ENCODE measurements around the gene SLC9A3. TPM values are rescaled to one million over a fixed set of nuclear protein-coding genes. Genes with fewer than 3 reads are reported as not detected.
A peak's percentile ranks its signal among the peaks of the same experiment; 100 is the strongest.

The SLC9A3 gene
- polyA plus RNA-seq, 3 donors: 0.31 to 0.42 (median 0.36) TPM

DNA sequence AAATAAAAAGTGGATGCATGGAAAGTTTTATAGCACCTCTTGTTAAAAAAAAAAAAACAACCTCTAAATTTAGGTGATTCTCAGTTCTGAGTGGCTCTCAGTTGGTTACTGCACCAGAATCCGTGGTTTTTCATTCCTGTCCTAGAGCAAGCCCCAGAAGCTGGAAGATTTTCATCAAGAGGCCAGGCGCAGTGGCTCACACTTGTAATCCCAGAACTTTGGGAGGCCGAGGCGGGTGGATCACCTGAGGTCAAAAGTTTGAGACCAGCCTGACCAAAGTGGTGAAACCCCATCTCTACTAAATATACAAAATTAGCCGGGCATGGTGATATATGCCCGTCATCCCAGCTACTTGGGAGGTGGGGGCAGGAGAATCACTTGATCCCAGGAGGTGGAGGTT is 27.2 kb upstream of the SLC9A3 start:
- Histone ChIP-seq H3K36me3 (replicated peaks in 1 of 2; ENCODE audit: control insufficient read depth in 1 of 2, insufficient read depth in 2 of 2, low read length in 2 of 2) (no peaks in the 10 kb centered on the region), H3K79me2 (ENCODE audit: insufficient read depth, low read length) (no peaks in the 10 kb centered on the region), H3K27ac (ENCODE audit: low read depth in 1 of 2, low read length in 2 of 2) (no peak overlapping the region), H3K9ac (ENCODE audit: insufficient read depth, low read length, poor library complexity, severe bottlenecking) (no peak overlapping the region), H3K9me3 (replicated peaks in 1 of 2; ENCODE audit: control insufficient read depth in 1 of 2, insufficient read depth in 1 of 2, low read length in 2 of 2) (peaks cover 5 to 18% of the 10 kb centered on the region in 2 donors), H3K4me3 (replicated peaks in 1 of 3; ENCODE audit: low read depth in 2 of 3, low read length in 3 of 3) (no peak overlapping the region), H2AFZ (ENCODE audit: insufficient read depth, low read depth, low read length, poor library complexity, severe bottlenecking) (no peak overlapping the region), H3K27me3 (ENCODE audit: control insufficient read depth in 2 of 2, insufficient read depth in 2 of 2, low read length in 2 of 2) (peaks cover 4 to 44% of the 10 kb centered on the region in 2 donors), H3K4me2 (replicated peaks; ENCODE audit: extremely low read depth, low read length, poor library complexity, severe bottlenecking) (no peak overlapping the region), H3K4me1 (ENCODE audit: control insufficient read depth in 1 of 2, insufficient read depth in 2 of 2, low read length in 2 of 2) (no peaks in the 10 kb centered on the region), H4K20me1 (ENCODE audit: insufficient read depth, low read length) (no peaks in the 10 kb centered on the region)
- Mint-ChIP-seq H3K36me3 (peaks cover 0 to 4% of the 10 kb centered on the region in 2 donors), H3K4me1 (peaks cover 11% of the 10 kb centered on the region), H3K27ac (no peak overlapping the region), H3K9me3 (peaks cover 10 to 20% (median 19%) of the 10 kb centered on the region in 7 donors), H3K4me3 (no peak overlapping the region), H3K27me3 (ENCODE audit: low read depth in 3 of 3) (peaks cover 42 to 65% (median 48%) of the 10 kb centered on the region in 3 donors)
- intact Hi-C loops (cut with micrococcal nuclease): no loop called here
- TF ChIP-seq CTCF (IDR thresholded peaks at IDR 0.05): no peak
- DNase-seq: no peak
- no CpG with 5 or more reads among the region's 6 CpGs for WGBS (ENCODE audit: insufficient coverage)

DNA sequence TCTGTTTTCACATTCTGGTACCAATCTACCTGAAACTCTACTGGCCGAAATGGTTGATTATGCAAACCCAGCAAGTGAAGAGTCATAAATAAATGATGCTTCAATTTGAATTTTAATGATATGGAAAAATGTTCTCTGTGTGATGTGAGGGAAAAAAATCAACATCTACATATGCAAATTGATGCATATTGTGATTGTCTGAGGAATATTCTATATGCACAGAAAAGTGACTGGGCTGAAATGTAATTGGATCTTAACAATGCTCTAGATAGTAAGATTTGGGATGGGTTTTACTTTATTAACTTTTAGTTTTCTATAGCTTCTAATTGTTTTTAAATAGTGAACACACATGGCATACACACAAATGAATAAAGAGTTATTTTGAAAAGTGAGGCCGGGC is 25.0 kb upstream of the SLC9A3 start:
- peaks cover 45 to 74% (median 56%) of the 10 kb centered on the region in 3 donors for H3K27me3 Mint-ChIP-seq (ENCODE audit: low read depth in 3 of 3)
- Histone ChIP-seq H3K27me3 (ENCODE audit: control insufficient read depth in 2 of 2, insufficient read depth in 2 of 2, low read length in 2 of 2) (peaks cover 4 to 59% of the 10 kb centered on the region in 2 donors), H3K4me1 (ENCODE audit: control insufficient read depth in 1 of 2, insufficient read depth in 2 of 2, low read length in 2 of 2) (peaks cover 7 to 11% of the 10 kb centered on the region in 2 donors), H2AFZ (ENCODE audit: insufficient read depth, low read depth, low read length, poor library complexity, severe bottlenecking) (no peak overlapping the region), H3K36me3 (replicated peaks in 1 of 2; ENCODE audit: control insufficient read depth in 1 of 2, insufficient read depth in 2 of 2, low read length in 2 of 2) (no peaks in the 10 kb centered on the region), H3K4me2 (replicated peaks; ENCODE audit: extremely low read depth, low read length, poor library complexity, severe bottlenecking) (no peak overlapping the region), H4K20me1 (ENCODE audit: insufficient read depth, low read length) (no peaks in the 10 kb centered on the region), H3K27ac (ENCODE audit: low read depth in 1 of 2, low read length in 2 of 2) (no peak overlapping the region), H3K9ac (ENCODE audit: insufficient read depth, low read length, poor library complexity, severe bottlenecking) (no peak overlapping the region), H3K4me3 (replicated peaks in 1 of 3; ENCODE audit: low read depth in 2 of 3, low read length in 3 of 3) (no peak overlapping the region), H3K79me2 (ENCODE audit: insufficient read depth, low read length) (no peaks in the 10 kb centered on the region), H3K9me3 (replicated peaks in 1 of 2; ENCODE audit: control insufficient read depth in 1 of 2, insufficient read depth in 1 of 2, low read length in 2 of 2) (peaks cover 12 to 15% of the 10 kb centered on the region in 2 donors)
- DNase-seq: no peak
- H3K9me3 Mint-ChIP-seq: peaks cover 10 to 31% (median 17%) of the 10 kb centered on the region in 7 donors
- H3K4me3 Mint-ChIP-seq: peak overlapping the region in 1 of 2 donors; percentile 49
- intact Hi-C loops (cut with micrococcal nuclease): loop anchor here (10.0 kb wide), 2 partner anchors 74 to 104 kb away; partner anchors contain the start of gene EXOC3 (in 1 of the 2)
- peaks cover 2 to 10% of the 10 kb centered on the region in 2 donors for H3K36me3 Mint-ChIP-seq
- no peak for TF ChIP-seq CTCF (IDR thresholded peaks at IDR 0.05)
- peaks cover 16% of the 10 kb centered on the region for H3K4me1 Mint-ChIP-seq
- 100% methylated on average over 1 of the region's 2 CpGs for WGBS (ENCODE audit: insufficient coverage)
- H3K27ac Mint-ChIP-seq: no peak overlapping the region
